HEK293 (cell line): ENCODE measurements around the gene GPSM1.

Source experiments
- GFI1B ChIP-seq: fragments of 450-650 bp; formaldehyde crosslinking; IDR thresholded peaks from 2 replicates; pipeline ENCODE4 v1.5.1; 2016; ENCODE audit warnings: missing biosample characterization, missing genetic modification characterization
- GLIS1 ChIP-seq: fragments of 450-650 bp; formaldehyde crosslinking; IDR thresholded peaks from 2 replicates; pipeline ENCODE4 v1.5.1; 2016; ENCODE audit warnings: missing biosample characterization, missing genetic modification characterization
- KLF1 ChIP-seq: fragments of 450-650 bp; formaldehyde crosslinking; IDR thresholded peaks from 2 replicates; pipeline ENCODE4 v1.5.1; 2016; ENCODE audit warnings: missing biosample characterization, missing genetic modification characterization
- ZBTB1 ChIP-seq: fragments of 450-650 bp; formaldehyde crosslinking; IDR thresholded peaks from 2 replicates; pipeline ENCODE4 v1.5.1; 2016; ENCODE audit warnings: missing biosample characterization, missing genetic modification characterization
- ZBTB20 ChIP-seq: fragments of 450-650 bp; formaldehyde crosslinking; IDR thresholded peaks from 2 replicates; pipeline ENCODE4 v1.5.1; 2016; ENCODE audit warnings: missing biosample characterization, missing genetic modification characterization
- ZNF292 ChIP-seq: fragments of 450-650 bp; formaldehyde crosslinking; IDR thresholded peaks from 2 replicates; pipeline ENCODE4 v1.5.1; 2016; ENCODE audit warnings: low read depth, missing biosample characterization, missing genetic modification characterization, borderline replicate concordance
- ZNF335 ChIP-seq: fragments of 450-650 bp; formaldehyde crosslinking; conservative IDR thresholded peaks from 2 replicates; pipeline ENCODE4 v1.5.1; 2016; ENCODE audit warnings: missing biosample characterization, missing genetic modification characterization
- ZNF366 ChIP-seq: fragments of 450-650 bp; formaldehyde crosslinking; conservative IDR thresholded peaks from 2 replicates; pipeline ENCODE4 v1.5.1; 2016; ENCODE audit warnings: missing biosample characterization, missing genetic modification characterization
- ZNF623 ChIP-seq: fragments of 450-650 bp; formaldehyde crosslinking; IDR thresholded peaks from 2 replicates; pipeline ENCODE4 v1.5.1; 2016; ENCODE audit warnings: missing biosample characterization, missing genetic modification characterization
- ZNF677 ChIP-seq: fragments of 450-650 bp; IDR thresholded peaks from 2 replicates; pipeline ENCODE4 v1.5.0; 2018; ENCODE audit warnings: missing biosample characterization, mild to moderate bottlenecking, missing genetic modification characterization, moderate library complexity
- ZNF76 ChIP-seq: fragments of 450-650 bp; formaldehyde crosslinking; IDR thresholded peaks from 2 replicates; pipeline ENCODE4; 2016; ENCODE audit warnings: low read depth, missing biosample characterization, missing genetic modification characterization, borderline replicate concordance
- TF ChIP-seq, protein P1 (sequence below): fragments of 450-650 bp; formaldehyde crosslinking; IDR thresholded peaks from 2 replicates; pipeline ENCODE4 v1.5.1; 2016; ENCODE audit warnings: missing biosample characterization, missing genetic modification characterization
- TF ChIP-seq, protein P2 (sequence below): fragments of 450-650 bp; formaldehyde crosslinking; IDR thresholded peaks from 2 replicates; pipeline ENCODE4 v1.5.1; 2017; ENCODE audit warnings: missing biosample characterization, missing genetic modification characterization
- TF ChIP-seq, protein P3 (sequence below): fragments of 450-650 bp; formaldehyde crosslinking; IDR thresholded peaks from 2 replicates; pipeline ENCODE4 v1.5.1; 2017; ENCODE audit warnings: missing biosample characterization, mild to moderate bottlenecking, missing genetic modification characterization, moderate library complexity
- TF ChIP-seq, protein P4 (sequence below): IDR thresholded peaks from 2 replicates; pipeline ENCODE4 v1.6.1; 2011; ENCODE audit warnings: mild to moderate bottlenecking, low read depth, low read length, borderline replicate concordance
- TF ChIP-seq, protein P5 (sequence below): fragments of 450-650 bp; formaldehyde crosslinking; IDR thresholded peaks from 2 replicates; pipeline ENCODE4 v1.5.1; 2016; ENCODE audit warnings: missing biosample characterization, missing genetic modification characterization

The GPSM1 gene

DNA sequence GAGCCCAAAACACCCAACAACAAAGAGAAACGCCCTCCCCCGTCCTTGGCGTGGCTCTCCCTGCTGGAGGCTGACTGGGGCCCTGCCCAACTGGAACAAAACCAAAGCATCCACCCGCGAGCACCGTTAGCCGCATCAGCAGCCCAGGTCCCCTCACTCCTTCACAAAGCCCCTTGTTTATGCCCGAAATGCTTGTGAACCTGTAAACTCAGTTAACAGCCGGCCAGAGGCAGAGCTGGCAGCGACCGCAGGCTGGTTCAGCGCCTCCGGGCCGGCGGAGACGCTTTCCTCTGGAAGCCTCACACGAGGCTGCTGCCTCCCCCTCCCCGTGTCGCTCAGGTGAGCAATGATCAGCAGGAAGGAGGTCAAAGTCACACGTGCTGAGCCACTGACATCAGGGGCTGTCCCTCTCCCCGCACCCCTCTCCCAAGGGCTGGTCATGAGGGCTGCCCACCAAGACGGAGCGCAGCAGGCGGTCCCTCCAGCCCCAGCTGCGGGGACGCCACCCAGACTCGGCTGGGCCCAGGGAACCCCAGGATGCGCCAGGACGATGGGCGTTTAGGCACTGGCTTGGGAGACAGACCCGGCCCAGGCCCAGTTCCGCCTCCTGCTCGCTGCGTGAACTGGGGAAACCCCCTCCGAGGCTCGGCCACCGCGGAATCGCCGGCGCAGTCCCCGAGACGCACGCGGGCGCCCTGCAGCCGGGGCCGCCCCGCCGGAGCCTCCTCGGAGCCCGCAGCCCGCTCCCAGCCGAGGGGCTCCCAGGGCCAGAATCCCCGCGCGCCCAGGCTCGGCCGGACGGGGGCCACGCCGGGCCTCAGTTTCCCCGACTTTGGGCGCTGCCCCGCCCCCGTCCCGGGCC lies 72.1 kb downstream of the GPSM1 start (continued):
- TF ChIP-seq ZNF366 (tag by site-specific recombination) (no peak), ZBTB1 (no peak), GFI1B (tag by site-specific recombination) (no peak), KLF1 (tag by site-specific recombination) (peak; percentile 54; the same call in 1 of the 2 replicates), GLIS1 (tag by site-specific recombination) (peak; percentile 54), ZNF335 (tag by site-specific recombination) (peak; percentile 89), ZNF292 (tag by site-specific recombination) (no peak), ZNF677 (tag by site-specific recombination) (peak; percentile 57; the same call in 1 of the 2 replicates), ZNF623 (tag by site-specific recombination) (no peak), ZNF76 (tag by site-specific recombination) (no peak), ZBTB20 (tag by site-specific recombination) (no peak; the same call in 1 of the 2 replicates)
- TF ChIP-seq, protein P1, sequence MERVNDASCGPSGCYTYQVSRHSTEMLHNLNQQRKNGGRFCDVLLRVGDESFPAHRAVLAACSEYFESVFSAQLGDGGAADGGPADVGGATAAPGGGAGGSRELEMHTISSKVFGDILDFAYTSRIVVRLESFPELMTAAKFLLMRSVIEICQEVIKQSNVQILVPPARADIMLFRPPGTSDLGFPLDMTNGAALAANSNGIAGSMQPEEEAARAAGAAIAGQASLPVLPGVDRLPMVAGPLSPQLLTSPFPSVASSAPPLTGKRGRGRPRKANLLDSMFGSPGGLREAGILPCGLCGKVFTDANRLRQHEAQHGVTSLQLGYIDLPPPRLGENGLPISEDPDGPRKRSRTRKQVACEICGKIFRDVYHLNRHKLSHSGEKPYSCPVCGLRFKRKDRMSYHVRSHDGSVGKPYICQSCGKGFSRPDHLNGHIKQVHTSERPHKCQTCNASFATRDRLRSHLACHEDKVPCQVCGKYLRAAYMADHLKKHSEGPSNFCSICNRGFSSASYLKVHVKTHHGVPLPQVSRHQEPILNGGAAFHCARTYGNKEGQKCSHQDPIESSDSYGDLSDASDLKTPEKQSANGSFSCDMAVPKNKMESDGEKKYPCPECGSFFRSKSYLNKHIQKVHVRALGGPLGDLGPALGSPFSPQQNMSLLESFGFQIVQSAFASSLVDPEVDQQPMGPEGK, result peak; percentile 45
- TF ChIP-seq, protein P2, sequence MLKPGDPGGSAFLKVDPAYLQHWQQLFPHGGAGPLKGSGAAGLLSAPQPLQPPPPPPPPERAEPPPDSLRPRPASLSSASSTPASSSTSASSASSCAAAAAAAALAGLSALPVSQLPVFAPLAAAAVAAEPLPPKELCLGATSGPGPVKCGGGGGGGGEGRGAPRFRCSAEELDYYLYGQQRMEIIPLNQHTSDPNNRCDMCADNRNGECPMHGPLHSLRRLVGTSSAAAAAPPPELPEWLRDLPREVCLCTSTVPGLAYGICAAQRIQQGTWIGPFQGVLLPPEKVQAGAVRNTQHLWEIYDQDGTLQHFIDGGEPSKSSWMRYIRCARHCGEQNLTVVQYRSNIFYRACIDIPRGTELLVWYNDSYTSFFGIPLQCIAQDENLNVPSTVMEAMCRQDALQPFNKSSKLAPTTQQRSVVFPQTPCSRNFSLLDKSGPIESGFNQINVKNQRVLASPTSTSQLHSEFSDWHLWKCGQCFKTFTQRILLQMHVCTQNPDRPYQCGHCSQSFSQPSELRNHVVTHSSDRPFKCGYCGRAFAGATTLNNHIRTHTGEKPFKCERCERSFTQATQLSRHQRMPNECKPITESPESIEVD (tag by site-specific recombination), result no peak
- TF ChIP-seq, protein P3, sequence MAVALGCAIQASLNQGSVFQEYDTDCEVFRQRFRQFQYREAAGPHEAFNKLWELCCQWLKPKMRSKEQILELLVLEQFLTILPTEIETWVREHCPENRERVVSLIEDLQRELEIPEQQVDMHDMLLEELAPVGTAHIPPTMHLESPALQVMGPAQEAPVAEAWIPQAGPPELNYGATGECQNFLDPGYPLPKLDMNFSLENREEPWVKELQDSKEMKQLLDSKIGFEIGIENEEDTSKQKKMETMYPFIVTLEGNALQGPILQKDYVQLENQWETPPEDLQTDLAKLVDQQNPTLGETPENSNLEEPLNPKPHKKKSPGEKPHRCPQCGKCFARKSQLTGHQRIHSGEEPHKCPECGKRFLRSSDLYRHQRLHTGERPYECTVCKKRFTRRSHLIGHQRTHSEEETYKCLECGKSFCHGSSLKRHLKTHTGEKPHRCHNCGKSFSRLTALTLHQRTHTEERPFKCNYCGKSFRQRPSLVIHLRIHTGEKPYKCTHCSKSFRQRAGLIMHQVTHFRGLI (tag by site-specific recombination), result no peak
- TF ChIP-seq, protein P4, sequence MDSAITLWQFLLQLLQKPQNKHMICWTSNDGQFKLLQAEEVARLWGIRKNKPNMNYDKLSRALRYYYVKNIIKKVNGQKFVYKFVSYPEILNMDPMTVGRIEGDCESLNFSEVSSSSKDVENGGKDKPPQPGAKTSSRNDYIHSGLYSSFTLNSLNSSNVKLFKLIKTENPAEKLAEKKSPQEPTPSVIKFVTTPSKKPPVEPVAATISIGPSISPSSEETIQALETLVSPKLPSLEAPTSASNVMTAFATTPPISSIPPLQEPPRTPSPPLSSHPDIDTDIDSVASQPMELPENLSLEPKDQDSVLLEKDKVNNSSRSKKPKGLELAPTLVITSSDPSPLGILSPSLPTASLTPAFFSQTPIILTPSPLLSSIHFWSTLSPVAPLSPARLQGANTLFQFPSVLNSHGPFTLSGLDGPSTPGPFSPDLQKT, result no peak
- TF ChIP-seq, protein P5, sequence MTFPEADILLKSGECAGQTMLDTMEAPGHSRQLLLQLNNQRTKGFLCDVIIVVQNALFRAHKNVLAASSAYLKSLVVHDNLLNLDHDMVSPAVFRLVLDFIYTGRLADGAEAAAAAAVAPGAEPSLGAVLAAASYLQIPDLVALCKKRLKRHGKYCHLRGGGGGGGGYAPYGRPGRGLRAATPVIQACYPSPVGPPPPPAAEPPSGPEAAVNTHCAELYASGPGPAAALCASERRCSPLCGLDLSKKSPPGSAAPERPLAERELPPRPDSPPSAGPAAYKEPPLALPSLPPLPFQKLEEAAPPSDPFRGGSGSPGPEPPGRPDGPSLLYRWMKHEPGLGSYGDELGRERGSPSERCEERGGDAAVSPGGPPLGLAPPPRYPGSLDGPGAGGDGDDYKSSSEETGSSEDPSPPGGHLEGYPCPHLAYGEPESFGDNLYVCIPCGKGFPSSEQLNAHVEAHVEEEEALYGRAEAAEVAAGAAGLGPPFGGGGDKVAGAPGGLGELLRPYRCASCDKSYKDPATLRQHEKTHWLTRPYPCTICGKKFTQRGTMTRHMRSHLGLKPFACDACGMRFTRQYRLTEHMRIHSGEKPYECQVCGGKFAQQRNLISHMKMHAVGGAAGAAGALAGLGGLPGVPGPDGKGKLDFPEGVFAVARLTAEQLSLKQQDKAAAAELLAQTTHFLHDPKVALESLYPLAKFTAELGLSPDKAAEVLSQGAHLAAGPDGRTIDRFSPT (tag by site-specific recombination), result 0 out of 2 replicates have a peak, but pooled peaks have one; percentile 11
